Measurements from ENCODE around the gene WNT9B.

WNT9B gene

GRCh38 chr17:46851029-46851741, at the start of gene WNT9B:
TSS of gene WNT9B (plus strand) at chr17:46851583. CDS start at chr17:46851639, 56 bp downstream.
- H4K20me1 ChIP-seq (ENCODE audit: low read depth, low read length): no peaks in the 10 kb centered on the region
- H3K79me2 ChIP-seq (ENCODE audit: insufficient read depth, low read length): no peaks in the 10 kb centered on the region
- H3K9ac ChIP-seq (ENCODE audit: low read length): no peak within 1 kb of the TSS
- H3K9me2 ChIP-seq (replicated peaks; ENCODE audit: insufficient read depth, low read length): no peaks in the 10 kb centered on the region
- no peak within 1 kb of the TSS for H3K4me3 ChIP-seq (ENCODE audit: insufficient read depth, low read length, poor library complexity, severe bottlenecking)
- no peak within 1 kb of the TSS for H3K27ac ChIP-seq (ENCODE audit: low read depth, low read length)
- no peak for TF ChIP-seq EZH2phosphoT487 (conservative IDR thresholded peaks at IDR 0.05; ENCODE audit: low read length)
- no peak for TF ChIP-seq CTCF (IDR thresholded peaks at IDR 0.05; ENCODE audit: insufficient read depth, low read length, poor library complexity, severe bottlenecking)
- H3K4me2 ChIP-seq (ENCODE audit: low read depth, low read length, poor library complexity, severe bottlenecking): no peak within 1 kb of the TSS
- no peaks in the 10 kb centered on the region for H3K27me3 ChIP-seq (ENCODE audit: low read length)
- no peak within 1 kb of the TSS for H2AFZ ChIP-seq (ENCODE audit: low read depth, low read length, severe bottlenecking)
- H3K36me3 ChIP-seq (ENCODE audit: low read length): no peaks in the 10 kb centered on the region
- no peaks in the 10 kb centered on the region for H3F3A ChIP-seq (ENCODE audit: insufficient read depth)
- no peaks in the 10 kb centered on the region for H3K9me3 ChIP-seq (ENCODE audit: insufficient read depth, low read length)

GRCh38 chr17:46802800-46803199, 48.6 kb upstream of the WNT9B start:
- H2AFZ ChIP-seq (ENCODE audit: low read depth, low read length, severe bottlenecking): no peak overlapping the region
- no peak overlapping the region for H3K9ac ChIP-seq (ENCODE audit: low read length)
- H3K4me2 ChIP-seq (ENCODE audit: low read depth, low read length, poor library complexity, severe bottlenecking): no peak overlapping the region
- H3K27ac ChIP-seq (ENCODE audit: low read depth, low read length): no peak overlapping the region
- no peaks in the 10 kb centered on the region for H3K9me3 ChIP-seq (ENCODE audit: insufficient read depth, low read length)
- H4K20me1 ChIP-seq (ENCODE audit: low read depth, low read length): no peaks in the 10 kb centered on the region
- H3K4me3 ChIP-seq (ENCODE audit: insufficient read depth, low read length, poor library complexity, severe bottlenecking): no peak overlapping the region
- no peaks in the 10 kb centered on the region for H3K36me3 ChIP-seq (ENCODE audit: low read length)
- TF ChIP-seq CTCF (IDR thresholded peaks at IDR 0.05; ENCODE audit: insufficient read depth, low read length, poor library complexity, severe bottlenecking) (no peak), EZH2phosphoT487 (conservative IDR thresholded peaks at IDR 0.05; ENCODE audit: low read length) (no peak)
- no peaks in the 10 kb centered on the region for H3F3A ChIP-seq (ENCODE audit: insufficient read depth)
- no peaks in the 10 kb centered on the region for H3K27me3 ChIP-seq (ENCODE audit: low read length)
- H3K9me2 ChIP-seq (replicated peaks; ENCODE audit: insufficient read depth, low read length): no peaks in the 10 kb centered on the region
- no peaks in the 10 kb centered on the region for H3K79me2 ChIP-seq (ENCODE audit: insufficient read depth, low read length)

- no peaks in the 10 kb centered on the region for H3K36me3 ChIP-seq (ENCODE audit: low read length)
- H3K9ac ChIP-seq (ENCODE audit: low read length): no peak overlapping the region
- H3K27ac ChIP-seq (ENCODE audit: low read depth, low read length): no peak overlapping the region
- no peaks in the 10 kb centered on the region for H3K79me2 ChIP-seq (ENCODE audit: insufficient read depth, low read length)
- no peak overlapping the region for H2AFZ ChIP-seq (ENCODE audit: low read depth, low read length, severe bottlenecking)
- no peaks in the 10 kb centered on the region for H3K27me3 ChIP-seq (ENCODE audit: low read length)
- H4K20me1 ChIP-seq (ENCODE audit: low read depth, low read length): no peaks in the 10 kb centered on the region
- TF ChIP-seq EZH2phosphoT487 (conservative IDR thresholded peaks at IDR 0.05; ENCODE audit: low read length): no peak
- TF ChIP-seq CTCF (IDR thresholded peaks at IDR 0.05; ENCODE audit: insufficient read depth, low read length, poor library complexity, severe bottlenecking): no peak
- no peaks in the 10 kb centered on the region for H3K9me2 ChIP-seq (replicated peaks; ENCODE audit: insufficient read depth, low read length)
- H3K9me3 ChIP-seq (ENCODE audit: insufficient read depth, low read length): no peaks in the 10 kb centered on the region
- no peak overlapping the region for H3K4me3 ChIP-seq (ENCODE audit: insufficient read depth, low read length, poor library complexity, severe bottlenecking)
- no peak overlapping the region for H3K4me2 ChIP-seq (ENCODE audit: low read depth, low read length, poor library complexity, severe bottlenecking)
- H3F3A ChIP-seq (ENCODE audit: insufficient read depth): no peaks in the 10 kb centered on the region
Measured at GRCh38 chr17:46803544-46803943, 47.8 kb upstream of the WNT9B start.
